H1 (cell line): ENCODE data around the gene C1QTNF7.

Experiments
- CEBPB ChIP-seq: IDR thresholded peaks from 2 replicates; pipeline ENCODE4 v1.6.1; 2012; ENCODE audit warnings: low read depth, low read length
- EZH2 ChIP-seq: fragments of 200-600 bp; sonication (generic); IDR thresholded peaks from 2 replicates; pipeline ENCODE4 v1.7.1; 2012; ENCODE audit warnings: low read depth, mild to moderate bottlenecking, moderate library complexity, low read length, inconsistent platforms; ENCODE audit not compliant: severe bottlenecking
- HDAC6 ChIP-seq: IDR thresholded peaks from one replicate; pipeline ENCODE4 v1.7.1; 2012; ENCODE audit warnings: low read depth, mild to moderate bottlenecking, inconsistent platforms, low read length, moderate library complexity
- TF ChIP-seq, protein P1 (sequence below), 3 experiments: IDR thresholded peaks; 1 replicate in 2 of 3; 2 replicates in 1 of 3; pipeline versions ENCODE4 v1.5.1 to v1.6.1; 2011; ENCODE audit warnings: low read length in 3 of 3, mild to moderate bottlenecking in 3 of 3, inconsistent platforms in 2 of 3, low read depth in 1 of 3, moderate library complexity in 1 of 3; ENCODE audit not compliant: insufficient read depth in 1 of 3; ENCODE audit errors: control extremely low read depth in 1 of 3

DNA sequence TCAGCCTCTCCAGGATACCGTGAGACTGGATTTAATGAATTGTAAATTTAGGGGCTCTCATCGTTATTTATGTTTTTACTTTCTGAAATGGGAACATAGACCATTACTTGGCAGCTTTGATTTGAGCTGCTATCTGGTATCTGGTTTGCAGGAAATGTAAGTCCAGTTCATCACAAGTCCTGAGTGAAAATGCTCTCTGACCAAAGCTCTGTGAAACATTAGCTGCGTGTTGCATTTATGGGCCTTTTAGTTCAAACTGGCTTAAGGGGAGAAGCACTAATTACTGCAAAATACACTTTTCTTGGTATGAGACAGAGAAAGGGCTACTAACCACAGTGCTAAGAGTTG, 42.3 kb downstream of the C1QTNF7 start:
- TF ChIP-seq EZH2 (no peak), CEBPB (no peak), HDAC6 (no peak)
- TF ChIP-seq, protein P1, sequence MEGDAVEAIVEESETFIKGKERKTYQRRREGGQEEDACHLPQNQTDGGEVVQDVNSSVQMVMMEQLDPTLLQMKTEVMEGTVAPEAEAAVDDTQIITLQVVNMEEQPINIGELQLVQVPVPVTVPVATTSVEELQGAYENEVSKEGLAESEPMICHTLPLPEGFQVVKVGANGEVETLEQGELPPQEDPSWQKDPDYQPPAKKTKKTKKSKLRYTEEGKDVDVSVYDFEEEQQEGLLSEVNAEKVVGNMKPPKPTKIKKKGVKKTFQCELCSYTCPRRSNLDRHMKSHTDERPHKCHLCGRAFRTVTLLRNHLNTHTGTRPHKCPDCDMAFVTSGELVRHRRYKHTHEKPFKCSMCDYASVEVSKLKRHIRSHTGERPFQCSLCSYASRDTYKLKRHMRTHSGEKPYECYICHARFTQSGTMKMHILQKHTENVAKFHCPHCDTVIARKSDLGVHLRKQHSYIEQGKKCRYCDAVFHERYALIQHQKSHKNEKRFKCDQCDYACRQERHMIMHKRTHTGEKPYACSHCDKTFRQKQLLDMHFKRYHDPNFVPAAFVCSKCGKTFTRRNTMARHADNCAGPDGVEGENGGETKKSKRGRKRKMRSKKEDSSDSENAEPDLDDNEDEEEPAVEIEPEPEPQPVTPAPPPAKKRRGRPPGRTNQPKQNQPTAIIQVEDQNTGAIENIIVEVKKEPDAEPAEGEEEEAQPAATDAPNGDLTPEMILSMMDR (IDR thresholded peaks at IDR 0.05; ENCODE audit: control extremely low read depth in 1 of 3, insufficient read depth in 1 of 3, low read depth in 1 of 3, low read length in 3 of 3): no peak
